Measurements from ENCODE around the gene ADAM8. TPM values are rescaled to one million over a fixed set of nuclear protein-coding genes. Genes with fewer than 3 reads are reported as not detected.

The ADAM8 gene
- total and polyA plus RNA-seq, 2 donors (not counting 1 experiment from before 2014, with no cell fraction given), result 116 to 196 TPM

GRCh38 chr10:133258066-133258817 is 18.4 kb downstream of the ADAM8 start:
- ChIA-PET POLR2A (interaction anchor here (0.5 to 3.5 kb wide), 3 partner anchors 17 to 318 kb away, joined by 3 to 12 read pairs (median 10); partner anchors contain the start of gene ADAM8), CTCF (interaction anchor here (0.9 to 8.9 kb wide), 15 partner anchors 13 to 115 kb away, joined by 3 to 80 read pairs (median 6); partner anchors contain the start of gene ADAM8)
- Histone ChIP-seq H3K9me3 (ENCODE audit: control extremely low read depth in 1 of 3, control insufficient read depth in 2 of 3, insufficient read depth in 1 of 3, low read length in 2 of 3) (no peaks in the 10 kb centered on the region), H3K4me2 (replicated peaks; ENCODE audit: low read depth, low read length, poor library complexity, severe bottlenecking) (peak overlapping the region; percentile 86), H2AFZ (ENCODE audit: insufficient read depth, low read depth, low read length, poor library complexity, severe bottlenecking) (peak overlapping the region; percentile 87), H3K9ac (ENCODE audit: low read length) (peak overlapping the region; percentile 40), H3K79me2 (ENCODE audit: control insufficient read depth, insufficient read depth, low read length) (no peaks in the 10 kb centered on the region), H4K20me1 (ENCODE audit: control insufficient read depth, insufficient read depth, low read length, poor library complexity, severe bottlenecking) (no peaks in the 10 kb centered on the region), H3K4me3 (ENCODE audit: control extremely low read depth in 1 of 5, extremely low read depth in 1 of 5, insufficient read depth in 1 of 5, low read depth in 2 of 5, low read length in 4 of 5) (peak overlapping the region in 2 of 5 experiments; percentile 24 to 35), H3K36me3 (replicated peaks in 1 of 2; ENCODE audit: control extremely low read depth in 1 of 2, control insufficient read depth in 1 of 2, extremely low read depth in 1 of 2, insufficient read depth in 2 of 2, low read length in 1 of 2) (peaks cover 0 to 8% of the 10 kb centered on the region in 2 experiments), H3K27ac (ENCODE audit: low read length in 2 of 2) (peak overlapping the region; percentile 34 to 60), H3K27me3 (replicated peaks in 1 of 4; ENCODE audit: control extremely low read depth in 1 of 4, control insufficient read depth in 3 of 4, insufficient read depth in 4 of 4, low read length in 3 of 4) (no peaks in the 10 kb centered on the region), H3K4me1 (ENCODE audit: control insufficient read depth in 2 of 2, insufficient read depth in 2 of 2, low read length in 2 of 2) (peaks cover 48 to 58% of the 10 kb centered on the region in 2 donors)
- DNase-seq, result peak; percentile 70
- Mint-ChIP-seq H3K4me3 (peak overlapping the region; percentile 73), H3K27me3 (no peaks in the 10 kb centered on the region), H3K4me1 (peaks cover 51% of the 10 kb centered on the region), H3K9me3 (ENCODE audit: insufficient read depth) (no peaks in the 10 kb centered on the region), H3K27ac (peak overlapping the region; percentile 83)
- ATAC-seq (ENCODE audit: low read depth), result peak; percentile 19
- TF ChIP-seq EZH2 (IDR thresholded peaks at IDR 0.05; ENCODE audit: borderline replicate concordance, insufficient read depth, low read depth, low read length, poor library complexity, severe bottlenecking) (no peak), CTCF (IDR thresholded peaks at IDR 0.05) (no peak)
- intact Hi-C loops (cut with micrococcal nuclease), result loop anchor here (2.0 kb wide), 2 partner anchors 17 to 51 kb away; partner anchors contain the start of genes TUBGCP2 and ZNF511
- 10% methylated on average over 21 of the region's 21 CpGs for WGBS (ENCODE audit: insufficient coverage)
